Melanocyte of skin (primary cell): ENCODE results near the gene TTC32. TPM values are rescaled to one million over a fixed set of nuclear protein-coding genes. Genes with fewer than 3 reads are reported as not detected.

Experiments used
- total RNA-seq, 2 donors: library from RNA; depleted of rRNA; stranded (reverse); fragments of >200 nt; gene quantifications; 2 replicates each; pipeline ENCODE4 v1.2.3, GENCODE V29; 2012

TTC32 gene
- 1 to 10 TPM; 7.7 to 9.6 TPM for total RNA-seq

GRCh38 chr2:19901442-19902215 is at the start of gene TTC32:
Gene TTC32 (minus strand): TSS chr2:19901983. CDS start chr2:19901854, 129 bp downstream.

Other genes starting within 250 kb of the TTC32 start
- 10 to 100 TPM; 16.9 to 24.0 TPM for gene WDR35, start 88.1 kb upstream of the TTC32 start, total RNA-seq
- 1 to 10 TPM; 1.0 to 1.3 TPM for gene MATN3, start 110.7 kb upstream of the TTC32 start, total RNA-seq
- 100 to 1,000 TPM; 106 to 125 TPM for gene LAPTM4A, start 149.6 kb upstream of the TTC32 start, total RNA-seq